ENCODE results near the gene CACNA1B. TPM values are rescaled to one million over a fixed set of nuclear protein-coding genes. Genes with fewer than 3 reads are reported as not detected.
"Not testable (repeated sequence)": the region's sequence is repeated elsewhere in the genome, so short reads cannot be mapped to it uniquely, and the experiment has no call there.

The CACNA1B gene
- total and polyA plus RNA-seq, 9 donors, result 0.18 to 0.76 (median 0.34) TPM

DNA sequence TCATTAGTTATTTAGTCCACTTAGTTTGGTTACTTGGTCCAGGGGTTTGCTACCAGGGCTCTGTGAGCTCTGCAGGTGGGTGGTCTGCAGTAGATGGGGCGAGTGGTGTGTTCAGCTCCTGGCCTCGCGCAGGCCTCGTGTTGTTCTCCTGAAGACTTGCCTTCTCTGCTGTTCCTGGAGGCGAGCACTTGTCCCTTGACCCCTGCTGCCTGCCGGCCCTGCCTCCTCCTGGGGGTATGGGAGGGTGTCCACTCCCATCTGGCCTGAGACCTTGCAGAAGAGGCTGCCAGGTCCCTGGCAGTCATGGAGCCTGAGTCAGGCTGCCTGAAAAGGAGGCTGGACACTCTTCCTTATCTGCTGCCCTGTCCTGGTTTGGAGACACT lies 137.0 kb downstream of the CACNA1B start:
- no peaks in the 10 kb centered on the region for H3K36me3 ChIP-seq (ENCODE audit: control insufficient read depth, insufficient read depth, low read length)
- no peak for DNase-seq
- peaks cover 5% of the 10 kb centered on the region for H3K4me1 ChIP-seq (ENCODE audit: control insufficient read depth, insufficient read depth, low read length)
- H3K27me3 ChIP-seq (ENCODE audit: control insufficient read depth, insufficient read depth, low read length), result peaks cover 4% of the 10 kb centered on the region
- H3K4me3 ChIP-seq (ENCODE audit: low read length), result no peak overlapping the region
- no peaks in the 10 kb centered on the region for H3K9me3 ChIP-seq (replicated peaks; ENCODE audit: control insufficient read depth, low read depth, low read length)
- 64% methylated on average over 6 of the region's 6 CpGs for WGBS (ENCODE audit: insufficient coverage)
- no peak overlapping the region for H3K27ac ChIP-seq (ENCODE audit: low read length)

DNA sequence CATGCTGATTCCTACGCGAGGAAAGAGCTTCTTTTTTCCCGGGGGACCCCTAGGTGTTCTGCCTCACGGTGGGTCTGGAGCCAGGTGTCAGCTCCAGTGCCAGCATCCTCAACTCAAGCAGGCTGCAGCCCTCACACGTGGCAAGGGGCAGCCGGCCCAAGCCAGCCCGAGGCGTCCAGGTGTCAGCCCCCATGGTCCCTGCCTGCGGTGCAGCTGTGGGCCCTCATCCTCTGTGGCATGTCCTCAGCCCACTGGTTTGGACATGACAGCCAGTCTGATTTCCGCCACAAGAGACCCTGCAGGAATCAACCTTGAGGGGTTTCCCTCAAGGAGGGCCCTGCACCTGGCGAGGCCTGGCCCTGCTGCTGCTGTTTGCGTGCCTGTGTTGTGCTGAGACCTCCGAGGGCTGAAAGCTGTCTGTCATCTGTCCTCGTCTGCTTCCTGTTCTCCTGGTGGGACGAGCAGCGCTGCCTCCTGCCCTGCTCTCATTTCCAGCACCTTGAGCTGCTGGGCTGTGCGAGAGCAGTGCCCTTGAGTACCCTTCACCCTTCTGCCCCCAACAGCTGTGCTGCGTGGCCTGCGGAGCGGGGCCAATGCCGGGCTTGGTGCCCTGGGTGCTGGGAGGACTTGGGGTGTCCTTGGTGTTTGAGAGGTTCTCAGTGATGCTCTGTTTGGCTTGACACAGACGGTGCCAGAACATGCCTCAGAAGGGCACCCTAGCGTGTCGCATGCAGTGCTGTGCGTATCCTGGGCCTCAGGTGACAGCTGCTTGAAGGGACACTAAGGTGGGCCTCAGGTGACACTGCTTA lies 137.6 kb downstream of the CACNA1B start:
- no peak overlapping the region for H3K4me3 ChIP-seq (ENCODE audit: low read length)
- H3K36me3 ChIP-seq (ENCODE audit: control insufficient read depth, insufficient read depth, low read length), result no peaks in the 10 kb centered on the region
- H3K4me1 ChIP-seq (ENCODE audit: control insufficient read depth, insufficient read depth, low read length), result peaks cover 5% of the 10 kb centered on the region
- H3K27me3 ChIP-seq (ENCODE audit: control insufficient read depth, insufficient read depth, low read length), result peaks cover 4% of the 10 kb centered on the region
- WGBS (ENCODE audit: insufficient coverage), result 67% methylated on average over 24 of the region's 25 CpGs
- no peak overlapping the region for H3K27ac ChIP-seq (ENCODE audit: low read length)
- DNase-seq, result no peak
- H3K9me3 ChIP-seq (replicated peaks; ENCODE audit: control insufficient read depth, low read depth, low read length), result no peaks in the 10 kb centered on the region

GRCh38 chr9:138016406-138017187 lies 139.0 kb downstream of the CACNA1B start:
- H3K36me3 ChIP-seq (ENCODE audit: control insufficient read depth, insufficient read depth, low read length), result no peaks in the 10 kb centered on the region
- H3K27me3 ChIP-seq (ENCODE audit: control insufficient read depth, insufficient read depth, low read length), result peaks cover 9% of the 10 kb centered on the region
- peaks cover 5% of the 10 kb centered on the region for H3K4me1 ChIP-seq (ENCODE audit: control insufficient read depth, insufficient read depth, low read length)
- H3K27ac ChIP-seq (ENCODE audit: low read length), result no peak overlapping the region
- no peak for DNase-seq
- H3K9me3 ChIP-seq (replicated peaks; ENCODE audit: control insufficient read depth, low read depth, low read length), result no peaks in the 10 kb centered on the region
- H3K4me3 ChIP-seq (ENCODE audit: low read length), result no peak overlapping the region
- WGBS (ENCODE audit: insufficient coverage), result 76% methylated on average over 26 of the region's 33 CpGs

- no peak overlapping the region for H3K27ac ChIP-seq (ENCODE audit: low read length)
- H3K4me1 ChIP-seq (ENCODE audit: control insufficient read depth, insufficient read depth, low read length), result peaks cover 5% of the 10 kb centered on the region
- H3K4me3 ChIP-seq (ENCODE audit: low read length), result no peak overlapping the region
- no peak for DNase-seq
- WGBS (ENCODE audit: insufficient coverage), result 86% methylated on average over 13 of the region's 13 CpGs
- no peaks in the 10 kb centered on the region for H3K9me3 ChIP-seq (replicated peaks; ENCODE audit: control insufficient read depth, low read depth, low read length)
- no peaks in the 10 kb centered on the region for H3K36me3 ChIP-seq (ENCODE audit: control insufficient read depth, insufficient read depth, low read length)
- peaks cover 15% of the 10 kb centered on the region for H3K27me3 ChIP-seq (ENCODE audit: control insufficient read depth, insufficient read depth, low read length)
Measured at GRCh38 chr9:138017200-138017599, 139.6 kb downstream of the CACNA1B start.

DNA sequence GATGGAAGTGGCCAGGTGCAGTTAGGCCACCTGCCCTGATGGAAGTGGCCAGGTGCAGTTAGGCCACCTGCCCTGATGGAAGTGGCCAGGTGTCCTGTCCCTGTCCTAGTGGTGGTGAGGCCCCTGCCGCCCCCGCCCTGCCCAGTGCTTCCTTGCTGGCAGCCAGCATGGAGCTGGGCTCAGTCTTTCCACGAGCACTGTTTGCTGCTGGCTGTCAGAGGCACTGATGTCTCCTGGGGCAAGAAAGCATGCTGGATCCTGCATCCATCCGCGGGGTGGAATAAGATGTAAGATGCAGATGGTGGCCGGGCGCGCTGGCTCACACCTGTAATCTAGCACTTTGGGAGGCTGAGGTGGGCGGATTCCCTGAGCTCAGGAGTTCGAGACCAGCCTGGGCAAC lies 141.9 kb downstream of the CACNA1B start:
- H3K27me3 ChIP-seq (ENCODE audit: control insufficient read depth, insufficient read depth, low read length), result peaks cover 34% of the 10 kb centered on the region
- not testable (repeated sequence) for H3K4me1 ChIP-seq (ENCODE audit: control insufficient read depth, insufficient read depth, low read length); H3K27ac ChIP-seq (ENCODE audit: low read length); H3K4me3 ChIP-seq (ENCODE audit: low read length); DNase-seq; H3K9me3 ChIP-seq (replicated peaks; ENCODE audit: control insufficient read depth, low read depth, low read length); H3K36me3 ChIP-seq (ENCODE audit: control insufficient read depth, insufficient read depth, low read length)
- WGBS (ENCODE audit: insufficient coverage), result 56% methylated on average over 5 of the region's 10 CpGs

DNA sequence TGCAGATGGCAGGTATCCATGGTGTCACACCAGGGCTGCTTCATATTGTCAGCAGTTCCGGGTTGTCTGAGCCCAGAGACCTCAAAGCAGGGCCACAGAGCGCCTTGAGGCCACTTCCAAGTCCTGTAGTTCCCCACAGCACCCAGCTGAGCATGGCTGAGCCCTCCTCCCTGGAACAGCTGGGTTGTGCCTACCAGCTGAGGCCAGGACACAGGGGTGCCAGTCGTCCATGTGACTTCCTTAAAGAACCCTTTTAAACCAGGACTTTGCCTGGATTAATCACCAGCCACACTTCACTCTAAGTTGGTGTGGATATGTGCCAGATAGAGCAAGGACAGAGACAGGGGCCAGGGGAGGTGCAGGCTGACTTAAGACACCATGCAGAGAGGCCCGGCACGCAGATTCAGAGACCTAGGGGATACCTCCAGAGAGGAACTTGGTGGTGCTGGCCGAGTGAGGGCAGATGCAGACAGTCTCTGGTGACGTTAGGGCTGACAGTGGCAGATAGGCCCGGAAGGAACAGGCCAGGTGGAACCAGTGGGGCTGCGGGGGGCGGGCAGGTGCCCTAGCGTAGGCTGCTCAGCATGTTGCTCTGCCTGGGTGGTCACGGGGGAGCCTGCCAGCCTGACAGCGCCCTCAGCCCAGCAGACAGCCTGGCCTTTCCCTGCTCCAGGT lies 142.7 kb downstream of the CACNA1B start:
- peaks cover 42% of the 10 kb centered on the region for H3K27me3 ChIP-seq (ENCODE audit: control insufficient read depth, insufficient read depth, low read length)
- H3K9me3 ChIP-seq (replicated peaks; ENCODE audit: control insufficient read depth, low read depth, low read length), result no peaks in the 10 kb centered on the region
- H3K4me1 ChIP-seq (ENCODE audit: control insufficient read depth, insufficient read depth, low read length), result peaks cover 5% of the 10 kb centered on the region
- 78% methylated on average over 12 of the region's 13 CpGs for WGBS (ENCODE audit: insufficient coverage)
- no peak for DNase-seq
- H3K36me3 ChIP-seq (ENCODE audit: control insufficient read depth, insufficient read depth, low read length), result no peaks in the 10 kb centered on the region
- no peak overlapping the region for H3K27ac ChIP-seq (ENCODE audit: low read length)
- H3K4me3 ChIP-seq (ENCODE audit: low read length), result no peak overlapping the region

- Histone ChIP-seq H3K36me3 (ENCODE audit: control insufficient read depth, insufficient read depth, low read length) (no peaks in the 10 kb centered on the region), H3K4me1 (ENCODE audit: control insufficient read depth, insufficient read depth, low read length) (peaks cover 5% of the 10 kb centered on the region), H3K4me3 (ENCODE audit: low read length) (no peak overlapping the region), H3K27me3 (ENCODE audit: control insufficient read depth, insufficient read depth, low read length) (peaks cover 47% of the 10 kb centered on the region), H3K9me3 (replicated peaks; ENCODE audit: control insufficient read depth, low read depth, low read length) (no peaks in the 10 kb centered on the region), H3K27ac (ENCODE audit: low read length) (no peak overlapping the region)
- 83% methylated on average over 5 of the region's 5 CpGs for WGBS (ENCODE audit: insufficient coverage)
- DNase-seq, result no peak
Measured at GRCh38 chr9:138020795-138021182, 143.2 kb downstream of the CACNA1B start.

DNA sequence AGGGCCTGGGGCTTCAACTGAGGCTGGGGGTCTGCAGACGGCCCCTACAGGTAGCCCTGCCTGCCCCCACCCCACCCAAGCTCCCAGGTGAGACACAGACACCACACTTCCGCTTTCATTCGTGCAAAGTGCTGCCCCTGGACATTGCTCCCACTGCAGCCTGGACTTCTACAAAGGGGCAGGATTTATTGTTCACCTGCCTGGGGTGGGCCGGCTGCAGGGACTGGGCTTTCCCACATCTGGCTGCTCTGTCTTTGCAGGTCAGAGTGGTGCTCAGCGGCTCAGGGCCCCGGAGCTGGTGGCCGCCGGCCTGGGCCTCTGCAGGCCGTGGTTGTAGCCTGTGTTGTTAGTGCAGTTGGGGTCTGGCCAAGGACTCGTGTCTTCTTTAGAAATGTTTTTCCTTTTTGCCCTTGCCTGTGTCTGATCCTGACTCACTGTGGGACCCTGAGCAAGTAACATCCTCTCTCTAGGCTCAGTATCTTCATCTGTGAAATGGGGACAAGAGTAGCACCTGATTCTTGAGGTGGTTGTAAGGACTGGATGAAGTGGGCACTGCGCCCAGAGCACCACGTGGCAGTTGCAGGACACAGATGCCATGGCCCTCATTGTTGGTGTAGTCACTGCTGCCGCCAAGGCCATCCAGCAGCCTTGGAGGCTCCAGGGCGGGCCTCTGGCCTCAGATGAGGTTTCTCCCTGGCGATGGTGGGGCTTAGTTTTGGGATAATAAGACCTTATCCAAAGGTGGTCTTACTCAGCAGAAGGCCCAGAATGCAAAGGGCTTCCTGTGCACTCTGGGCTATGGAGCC lies 143.9 kb downstream of the CACNA1B start:
- Histone ChIP-seq H3K36me3 (ENCODE audit: control insufficient read depth, insufficient read depth, low read length) (no peaks in the 10 kb centered on the region), H3K9me3 (replicated peaks; ENCODE audit: control insufficient read depth, low read depth, low read length) (no peaks in the 10 kb centered on the region), H3K27me3 (ENCODE audit: control insufficient read depth, insufficient read depth, low read length) (peaks cover 52% of the 10 kb centered on the region), H3K27ac (ENCODE audit: low read length) (no peak overlapping the region), H3K4me1 (ENCODE audit: control insufficient read depth, insufficient read depth, low read length) (peaks cover 5% of the 10 kb centered on the region), H3K4me3 (ENCODE audit: low read length) (no peak overlapping the region)
- no peak for DNase-seq
- 64% methylated on average over 11 of the region's 15 CpGs for WGBS (ENCODE audit: insufficient coverage)

- 49% methylated on average over 13 of the region's 17 CpGs for WGBS (ENCODE audit: insufficient coverage)
- DNase-seq, result no peak
- no peaks in the 10 kb centered on the region for H3K36me3 ChIP-seq (ENCODE audit: control insufficient read depth, insufficient read depth, low read length)
- H3K9me3 ChIP-seq (replicated peaks; ENCODE audit: control insufficient read depth, low read depth, low read length), result no peaks in the 10 kb centered on the region
- peaks cover 48% of the 10 kb centered on the region for H3K27me3 ChIP-seq (ENCODE audit: control insufficient read depth, insufficient read depth, low read length)
- H3K27ac ChIP-seq (ENCODE audit: low read length), result no peak overlapping the region
- H3K4me3 ChIP-seq (ENCODE audit: low read length), result no peak overlapping the region
- H3K4me1 ChIP-seq (ENCODE audit: control insufficient read depth, insufficient read depth, low read length), result peaks cover 5% of the 10 kb centered on the region
Measured at GRCh38 chr9:138022121-138022741, 144.6 kb downstream of the CACNA1B start.
